ENCODE measurements around the gene SF1. TPM values are rescaled to one million over a fixed set of nuclear protein-coding genes. Genes with fewer than 3 reads are reported as not detected.
A peak's percentile ranks its signal among the peaks of the same experiment; 100 is the strongest.

Gene SF1
- total and polyA plus RNA-seq, 4 donors: 76.2 to 213 (median 147) TPM

GRCh38 chr11:64745521-64746328 lies 32.6 kb downstream of the SF1 start:
- WGBS, 2 donors: 0 to 1% methylated on average over 44 to 52 of the region's 52 CpGs
- peaks cover 0 to 2% (median 0%) of the 10 kb centered on the region in 4 donors for H3K36me3 ChIP-seq (ENCODE audit: control insufficient read depth in 4 of 4, insufficient read depth in 4 of 4, low read length in 4 of 4)
- H3K27me3 ChIP-seq (ENCODE audit: control insufficient read depth in 3 of 3, insufficient read depth in 3 of 3, low read length in 2 of 3): peaks cover 0 to 45% (median 20%) of the 10 kb centered on the region in 3 donors
- H3K27ac ChIP-seq (ENCODE audit: low read depth in 1 of 2, low read length in 1 of 2): peak overlapping the region; percentile 86 to 91
- H3K9ac ChIP-seq (ENCODE audit: insufficient read depth in 1 of 2, low read length in 2 of 2): no peak overlapping the region
- peak in 2 of 3 donors; percentile 39 to 56 for DNase-seq
- peak; percentile 53 for ATAC-seq (ENCODE audit: insufficient read depth, low FRiP score)
- no peaks in the 10 kb centered on the region for H3K9me3 ChIP-seq (ENCODE audit: control insufficient read depth in 4 of 4, insufficient read depth in 3 of 4, low read length in 3 of 4)
- TF ChIP-seq CTCF (IDR thresholded peaks at IDR 0.05; ENCODE audit: control extremely low read depth, extremely low read depth): no peak
- peak overlapping the region; percentile 44 for H3K4me3 ChIP-seq
- peaks cover 0 to 31% (median 10%) of the 10 kb centered on the region in 5 donors for H3K4me1 ChIP-seq (ENCODE audit: control insufficient read depth in 5 of 5, insufficient read depth in 5 of 5, low read length in 5 of 5)

GRCh38 chr11:64745189-64745520 lies 33.2 kb downstream of the SF1 start:
- TF ChIP-seq CTCF (IDR thresholded peaks at IDR 0.05; ENCODE audit: control extremely low read depth, extremely low read depth): no peak

GRCh38 chr11:64744544-64745188 lies 33.7 kb downstream of the SF1 start:
- ATAC-seq (ENCODE audit: insufficient read depth, low FRiP score): no peak
- Histone ChIP-seq H3K4me3 (peak overlapping the region; percentile 44), H3K27me3 (ENCODE audit: control insufficient read depth in 3 of 3, insufficient read depth in 3 of 3, low read length in 2 of 3) (peaks cover 0 to 54% (median 28%) of the 10 kb centered on the region in 3 donors), H3K36me3 (ENCODE audit: control insufficient read depth in 4 of 4, insufficient read depth in 4 of 4, low read length in 4 of 4) (peaks cover 0 to 2% (median 0%) of the 10 kb centered on the region in 4 donors), H3K27ac (ENCODE audit: low read depth in 1 of 2, low read length in 1 of 2) (peak overlapping the region; percentile 86 to 91), H3K9ac (ENCODE audit: insufficient read depth in 1 of 2, low read length in 2 of 2) (no peak overlapping the region), H3K4me1 (ENCODE audit: control insufficient read depth in 5 of 5, insufficient read depth in 5 of 5, low read length in 5 of 5) (peaks cover 0 to 31% (median 10%) of the 10 kb centered on the region in 5 donors), H3K9me3 (ENCODE audit: control insufficient read depth in 4 of 4, insufficient read depth in 3 of 4, low read length in 3 of 4) (no peaks in the 10 kb centered on the region)
- DNase-seq: no peak
- no peak for TF ChIP-seq CTCF (IDR thresholded peaks at IDR 0.05; ENCODE audit: control extremely low read depth, extremely low read depth)
- 1% methylated on average over 38 to 89 of the region's 89 CpGs for WGBS, 2 donors

More at GRCh38 chr11:64745189-64745520, 33.2 kb downstream of the SF1 start:
- WGBS, 2 donors: 0% methylated on average over 20 of the region's 20 CpGs
- no peak for ATAC-seq (ENCODE audit: insufficient read depth, low FRiP score)
- Histone ChIP-seq H3K4me3 (peak overlapping the region; percentile 44), H3K36me3 (ENCODE audit: control insufficient read depth in 4 of 4, insufficient read depth in 4 of 4, low read length in 4 of 4) (peaks cover 0 to 2% (median 0%) of the 10 kb centered on the region in 4 donors), H3K9me3 (ENCODE audit: control insufficient read depth in 4 of 4, insufficient read depth in 3 of 4, low read length in 3 of 4) (no peaks in the 10 kb centered on the region), H3K27me3 (ENCODE audit: control insufficient read depth in 3 of 3, insufficient read depth in 3 of 3, low read length in 2 of 3) (peaks cover 0 to 50% (median 25%) of the 10 kb centered on the region in 3 donors), H3K27ac (ENCODE audit: low read depth in 1 of 2, low read length in 1 of 2) (peak overlapping the region; percentile 86 to 91), H3K9ac (ENCODE audit: insufficient read depth in 1 of 2, low read length in 2 of 2) (no peak overlapping the region), H3K4me1 (ENCODE audit: control insufficient read depth in 5 of 5, insufficient read depth in 5 of 5, low read length in 5 of 5) (peaks cover 0 to 31% (median 10%) of the 10 kb centered on the region in 5 donors)
- DNase-seq: peak; percentile 49 to 68 (median 55)
